PC-3 (cell line): ENCODE data around the gene POLD1.

Experiments
- EZH2 ChIP-seq: fragments of 300-600 bp; sonication (generic); IDR thresholded peaks from one replicate; pipeline ENCODE4 v1.6.1; 2017; ENCODE audit warnings: antibody characterized with exemption, mild to moderate bottlenecking, low read length; ENCODE audit not compliant: unreplicated experiment
- TF ChIP-seq, protein P1 (sequence below): fragments of 300-600 bp; sonication (generic); conservative IDR thresholded peaks from 2 replicates; pipeline ENCODE4 v1.5.1; 2017; ENCODE audit warnings: antibody characterized with exemption, low read depth, mild to moderate bottlenecking, low read length

DNA sequence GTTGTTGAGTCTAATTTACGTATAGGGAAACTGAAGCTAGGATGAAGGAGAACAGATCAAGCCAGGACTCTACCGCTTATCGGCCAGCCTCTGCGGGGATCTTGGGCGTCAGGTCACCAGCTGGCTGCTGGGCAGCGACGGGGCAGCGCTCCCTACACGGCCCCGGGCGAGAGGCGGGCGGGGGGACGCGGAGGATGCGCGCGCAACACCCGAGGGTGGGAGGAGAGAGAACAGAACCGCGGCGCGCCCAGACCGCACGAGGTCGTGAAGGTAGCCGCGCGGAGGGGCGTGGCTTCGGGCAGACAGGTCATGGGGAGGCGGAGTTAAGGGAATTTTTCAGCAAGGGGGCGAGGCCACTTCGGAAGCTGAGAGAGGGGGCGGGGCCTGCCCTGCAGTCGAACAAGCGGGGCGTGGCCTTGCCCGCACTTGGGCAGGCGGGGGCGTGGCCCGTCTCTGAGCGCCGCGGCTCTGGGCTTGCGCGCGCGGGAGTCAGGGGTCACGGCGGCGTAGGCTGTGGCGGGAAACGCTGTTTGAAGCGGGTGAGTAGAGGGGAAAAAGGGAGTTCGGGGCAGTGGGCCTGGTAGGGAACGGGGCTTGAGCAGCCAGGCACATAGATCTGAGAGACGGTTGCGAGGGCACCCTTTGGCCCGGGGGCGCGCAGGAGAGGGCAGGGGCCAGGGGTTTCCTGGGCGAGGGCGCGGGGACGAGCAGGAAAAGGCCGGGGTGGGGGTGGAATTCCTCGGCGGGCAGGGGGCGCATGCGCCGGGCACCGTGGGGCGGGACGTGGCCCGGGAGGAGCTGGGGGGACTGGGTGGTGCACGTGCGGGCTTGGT is at the start of gene POLD1:
- TF ChIP-seq, protein P1, sequence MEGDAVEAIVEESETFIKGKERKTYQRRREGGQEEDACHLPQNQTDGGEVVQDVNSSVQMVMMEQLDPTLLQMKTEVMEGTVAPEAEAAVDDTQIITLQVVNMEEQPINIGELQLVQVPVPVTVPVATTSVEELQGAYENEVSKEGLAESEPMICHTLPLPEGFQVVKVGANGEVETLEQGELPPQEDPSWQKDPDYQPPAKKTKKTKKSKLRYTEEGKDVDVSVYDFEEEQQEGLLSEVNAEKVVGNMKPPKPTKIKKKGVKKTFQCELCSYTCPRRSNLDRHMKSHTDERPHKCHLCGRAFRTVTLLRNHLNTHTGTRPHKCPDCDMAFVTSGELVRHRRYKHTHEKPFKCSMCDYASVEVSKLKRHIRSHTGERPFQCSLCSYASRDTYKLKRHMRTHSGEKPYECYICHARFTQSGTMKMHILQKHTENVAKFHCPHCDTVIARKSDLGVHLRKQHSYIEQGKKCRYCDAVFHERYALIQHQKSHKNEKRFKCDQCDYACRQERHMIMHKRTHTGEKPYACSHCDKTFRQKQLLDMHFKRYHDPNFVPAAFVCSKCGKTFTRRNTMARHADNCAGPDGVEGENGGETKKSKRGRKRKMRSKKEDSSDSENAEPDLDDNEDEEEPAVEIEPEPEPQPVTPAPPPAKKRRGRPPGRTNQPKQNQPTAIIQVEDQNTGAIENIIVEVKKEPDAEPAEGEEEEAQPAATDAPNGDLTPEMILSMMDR, result no peak
- no peak for TF ChIP-seq EZH2
